H1 (cell line): ENCODE measurements around the gene CCDC152. TPM values are rescaled to one million over a fixed set of nuclear protein-coding genes. Genes with fewer than 3 reads are reported as not detected.

Source experiments
- CTCF ChIA-PET: fragments of 300-600 bp; sonication (Branson Sonifier 250); formaldehyde crosslinking; loops from one replicate; lab custom pipeline; 2021; ENCODE audit not compliant: partially characterized antibody; lab: Charles Lee
- POLR2A ChIA-PET: fragments of 300-600 bp; sonication (Branson Sonifier 250); formaldehyde crosslinking; loops from one replicate; lab custom pipeline; 2021; ENCODE audit warnings: inconsistent platforms; ENCODE audit not compliant: partially characterized antibody; lab: Charles Lee
- DNase-seq, 2 experiments: peaks; one replicate each; pipeline versions ENCODE4 v3.0.0 to v3.0.0-alpha.2; 2010 to 2022; ENCODE audit warnings: low spot score in 2 of 2, low read depth in 1 of 2, mixed read lengths in 1 of 2
- FAIRE-seq: peaks from 2 replicates; lab custom pipeline; 2011; peaks lifted over from hg19 to GRCh38; lab: Jason Lieb, UNC
- H2AFZ ChIP-seq: 2 replicates; pipeline ENCODE4 v1.8.1; 2012; ENCODE audit warnings: low read length, inconsistent platforms
- H2AK5ac ChIP-seq: 2 replicates; pipeline ENCODE4 v1.6.1; 2013; ENCODE audit warnings: low read depth, low read length
- H2BK120ac ChIP-seq: replicated peaks from 2 replicates; pipeline ENCODE3; 2013; ENCODE audit warnings: low read depth, low read length, inconsistent platforms
- H2BK12ac ChIP-seq: 2 replicates; pipeline ENCODE4 v1.6.1; 2013; ENCODE audit warnings: low read depth, low read length
- H2BK15ac ChIP-seq: 2 replicates; pipeline ENCODE4 v1.6.1; 2013; ENCODE audit warnings: low read length
- H2BK20ac ChIP-seq: 2 replicates; pipeline ENCODE4 v1.6.1; 2013; ENCODE audit warnings: low read length
- H2BK5ac ChIP-seq: 2 replicates; pipeline ENCODE4 v1.6.1; 2013; ENCODE audit warnings: low read depth, low read length
- H3K14ac ChIP-seq: 2 replicates; pipeline ENCODE4 v1.6.1; 2013; ENCODE audit warnings: inconsistent platforms; ENCODE audit not compliant: insufficient read length
- H3K18ac ChIP-seq: 2 replicates; pipeline ENCODE4 v1.6.1; 2013; ENCODE audit warnings: low read length; ENCODE audit errors: extremely low read depth
- H3K23ac ChIP-seq: 2 replicates; pipeline ENCODE4 v1.6.1; 2013; ENCODE audit warnings: inconsistent platforms; ENCODE audit not compliant: insufficient read length
- H3K23me2 ChIP-seq: 2 replicates; pipeline ENCODE4 v1.6.1; 2013; ENCODE audit warnings: low read depth, low read length
- H3K27ac ChIP-seq: 2 replicates; pipeline ENCODE4 v1.6.1; 2011; ENCODE audit warnings: low read depth, low read length, inconsistent platforms
- H3K27me3 ChIP-seq, 4 experiments: replicated peaks in 1 of 4; 1 replicate in 1 of 4; 2 replicates in 3 of 4; pipeline versions ENCODE4 v1.6.1 to v1.8.1; 2011 to 2013; ENCODE audit warnings: low read length in 3 of 4, mild to moderate bottlenecking in 3 of 4, inconsistent platforms in 2 of 4, mixed read lengths in 2 of 4, moderate library complexity in 1 of 4; ENCODE audit not compliant: control insufficient read depth in 3 of 4, insufficient read depth in 3 of 4; ENCODE audit errors: extremely low read depth in 1 of 4
- H3K36me3 ChIP-seq, 4 experiments: 2 replicates each; pipeline versions ENCODE4 v1.6.1 to v1.8.1; 2011 to 2013; ENCODE audit warnings: mild to moderate bottlenecking in 4 of 4, low read length in 3 of 4, moderate library complexity in 2 of 4, control low read depth in 1 of 4, inconsistent platforms in 1 of 4; ENCODE audit not compliant: insufficient read depth in 4 of 4, control insufficient read depth in 2 of 4
- H3K4ac ChIP-seq: replicated peaks from 2 replicates; pipeline ENCODE3; 2013; ENCODE audit warnings: low read length, low read depth, mixed read lengths, inconsistent platforms; ENCODE audit not compliant: insufficient read length
- H3K4me1 ChIP-seq, 4 experiments: replicated peaks in 1 of 4; 1 replicate in 1 of 4; 2 replicates in 3 of 4; pipeline versions ENCODE4 v1.6.1 to v1.8.1; 2011 to 2013; ENCODE audit warnings: low read length in 3 of 4, inconsistent platforms in 2 of 4, mixed read lengths in 1 of 4; ENCODE audit not compliant: insufficient read depth in 4 of 4, control insufficient read depth in 3 of 4
- H3K4me2 ChIP-seq, 2 experiments: 2 replicates each; pipeline versions ENCODE4 v1.6.1 to v1.8.1; 2011 to 2013; ENCODE audit warnings: low read depth in 2 of 2, low read length in 2 of 2, control low read depth in 1 of 2, inconsistent platforms in 1 of 2, mild to moderate bottlenecking in 1 of 2; ENCODE audit not compliant: insufficient read depth in 1 of 2
- H3K4me3 ChIP-seq, 4 experiments: fragments of 200-600, 300-600 bp in 1 of 4; sonication (generic), shearing (Covaris generic), sonication (Bioruptor Twin) in 1 of 4; 2 replicates each; pipeline versions ENCODE4 v1.5.1 to v1.8.1; 2011 to 2016; ENCODE audit warnings: low read length in 4 of 4, low read depth in 3 of 4, control low read depth in 2 of 4, inconsistent platforms in 2 of 4, mild to moderate bottlenecking in 2 of 4, mixed read lengths in 1 of 4, moderate library complexity in 1 of 4; ENCODE audit not compliant: insufficient read depth in 2 of 4; ENCODE audit errors: extremely low read depth in 1 of 4
- H3K56ac ChIP-seq: replicated peaks from 2 replicates; pipeline ENCODE3; 2013; ENCODE audit warnings: low read depth, mild to moderate bottlenecking, mixed read lengths, low read length, inconsistent platforms; ENCODE audit not compliant: insufficient read length
- H3K79me1 ChIP-seq: 2 replicates; pipeline ENCODE4 v1.6.1; 2013; ENCODE audit warnings: low read depth, low read length, control low read depth
- H3K79me2 ChIP-seq, 2 experiments: 2 replicates each; pipeline versions ENCODE4 v1.6.1 to v1.8.1; 2012 to 2013; ENCODE audit warnings: low read length in 2 of 2, mild to moderate bottlenecking in 2 of 2, inconsistent platforms in 1 of 2; ENCODE audit not compliant: insufficient read depth in 2 of 2, control insufficient read depth in 1 of 2
- H3K9ac ChIP-seq, 4 experiments: replicated peaks in 1 of 4; 1 replicate in 1 of 4; 2 replicates in 3 of 4; pipeline versions ENCODE4 v1.6.1 to v1.8.1; 2011 to 2013; ENCODE audit warnings: low read depth in 3 of 4, low read length in 3 of 4, control low read depth in 2 of 4, mild to moderate bottlenecking in 2 of 4, moderate library complexity in 2 of 4, inconsistent platforms in 1 of 4; ENCODE audit errors: extremely low read depth in 1 of 4
- H3K9me3 ChIP-seq, 2 experiments: 2 replicates each; pipeline versions ENCODE4 v1.6.1 to v1.8.1; 2012 to 2013; ENCODE audit warnings: mild to moderate bottlenecking in 2 of 2, moderate library complexity in 2 of 2, control low read depth in 1 of 2, inconsistent platforms in 1 of 2, low read depth in 1 of 2, low read length in 1 of 2, mixed read lengths in 1 of 2; ENCODE audit not compliant: insufficient read depth in 2 of 2
- H4K20me1 ChIP-seq, 2 experiments: replicated peaks in 1 of 2; 2 replicates each; pipeline versions ENCODE3 to v1.8.1; 2011 to 2013; ENCODE audit warnings: inconsistent platforms in 2 of 2, low read length in 2 of 2, mild to moderate bottlenecking in 1 of 2; ENCODE audit not compliant: insufficient read depth in 2 of 2, control insufficient read depth in 1 of 2
- H4K5ac ChIP-seq: 2 replicates; pipeline ENCODE4 v1.6.1; 2013; ENCODE audit warnings: low read length, low read depth, mixed read lengths, inconsistent platforms; ENCODE audit not compliant: insufficient read length
- H4K8ac ChIP-seq: 2 replicates; pipeline ENCODE4 v1.8.0; 2013; ENCODE audit warnings: mild to moderate bottlenecking, moderate library complexity, low read length, inconsistent platforms; ENCODE audit not compliant: insufficient read depth; ENCODE audit errors: extremely low read depth
- H4K91ac ChIP-seq: replicated peaks from 2 replicates; pipeline ENCODE3; 2013; ENCODE audit warnings: low read length, mixed read lengths, inconsistent platforms; ENCODE audit not compliant: insufficient read length
- CEBPB ChIP-seq: IDR thresholded peaks from 2 replicates; pipeline ENCODE4 v1.6.1; 2012; ENCODE audit warnings: low read depth, low read length
- EGR1 ChIP-seq: IDR thresholded peaks from 2 replicates; pipeline ENCODE4 v1.6.1; 2011; ENCODE audit warnings: low read depth, low read length, borderline replicate concordance
- EP300 ChIP-seq, 2 experiments: IDR thresholded peaks; 1 replicate in 1 of 2; 2 replicates in 1 of 2; pipeline ENCODE4 v1.6.1; 2011 to 2012; ENCODE audit warnings: low read depth in 2 of 2, low read length in 2 of 2, mild to moderate bottlenecking in 2 of 2, borderline replicate concordance in 1 of 2, inconsistent platforms in 1 of 2, moderate library complexity in 1 of 2
- POLR2AphosphoS5 ChIP-seq: IDR thresholded peaks from 2 replicates; pipeline ENCODE4 v1.6.1; 2011; ENCODE audit warnings: low read depth, low read length
- RBBP5 ChIP-seq: IDR thresholded peaks from 2 replicates; pipeline ENCODE4 v1.7.1; 2012; ENCODE audit warnings: low read depth, mild to moderate bottlenecking, inconsistent platforms, low read length, moderate library complexity, borderline replicate concordance
- SIRT6 ChIP-seq: IDR thresholded peaks from one replicate; pipeline ENCODE4 v1.7.1; 2012; ENCODE audit warnings: low read length, inconsistent platforms
- TAF1 ChIP-seq: IDR thresholded peaks from 2 replicates; pipeline ENCODE4 v1.6.1; 2011; ENCODE audit warnings: mild to moderate bottlenecking, low read depth, low read length
- WGBS, 2 experiments: shearing (Covaris generic) in 1 of 2; methylation state at CpG; one replicate each; pipeline versions ENCODE4 v1.1.6 to v1.1.7; 2013 to 2015; ENCODE audit warnings: low lambda C conversion rate in 2 of 2, mixed read lengths in 2 of 2, inconsistent platforms in 1 of 2, low coverage in 1 of 2, missing lambda C conversion rate in 1 of 2; ENCODE audit not compliant: insufficient replicate concordance in 2 of 2, insufficient coverage in 1 of 2, insufficient read length in 1 of 2; ENCODE audit errors: extremely low coverage in 1 of 2, missing lambda C conversion rate in 1 of 2; 5-methylcytosine and 5-hydroxymethylcytosine counted together
- polyA plus RNA-seq, 7 experiments: library from polyadenylated mRNA; depleted of rRNA in 3 of 7; stranded (reverse) in 5 of 7; unstranded in 2 of 7; fragments of >200 nt in 5 of 7; fragments of 200-250 nt in 2 of 7; gene quantifications; 1 replicate in 5 of 7; 2 replicates in 1 of 7; 4 replicates in 1 of 7; pipeline versions ENCODE4 v1.2.1 to v1.2.3, GENCODE V29; 2011 to 2013; ENCODE audit warnings: missing spikeins in 2 of 7, mixed read lengths in 2 of 7
- total RNA-seq: library from RNA; stranded (reverse); fragmentation: NEBNext Ultra II Directional; extraction: Animal tissue kit (Norgen Biotek cat#: 25700); gene quantifications from 2 replicates; pipeline ENCODE4 v1.2.1, GENCODE V29; 2021
- TF ChIP-seq, protein P1 (sequence below): IDR thresholded peaks from 2 replicates; pipeline ENCODE4 v1.6.1; 2012; ENCODE audit warnings: inconsistent platforms

CCDC152 gene
- total and polyA plus RNA-seq, 2 of the 8 experiments (the other 6 are each of a cell fraction or from before 2014, with no cell fraction given) = 2.6 to 9.5 TPM

DNA sequence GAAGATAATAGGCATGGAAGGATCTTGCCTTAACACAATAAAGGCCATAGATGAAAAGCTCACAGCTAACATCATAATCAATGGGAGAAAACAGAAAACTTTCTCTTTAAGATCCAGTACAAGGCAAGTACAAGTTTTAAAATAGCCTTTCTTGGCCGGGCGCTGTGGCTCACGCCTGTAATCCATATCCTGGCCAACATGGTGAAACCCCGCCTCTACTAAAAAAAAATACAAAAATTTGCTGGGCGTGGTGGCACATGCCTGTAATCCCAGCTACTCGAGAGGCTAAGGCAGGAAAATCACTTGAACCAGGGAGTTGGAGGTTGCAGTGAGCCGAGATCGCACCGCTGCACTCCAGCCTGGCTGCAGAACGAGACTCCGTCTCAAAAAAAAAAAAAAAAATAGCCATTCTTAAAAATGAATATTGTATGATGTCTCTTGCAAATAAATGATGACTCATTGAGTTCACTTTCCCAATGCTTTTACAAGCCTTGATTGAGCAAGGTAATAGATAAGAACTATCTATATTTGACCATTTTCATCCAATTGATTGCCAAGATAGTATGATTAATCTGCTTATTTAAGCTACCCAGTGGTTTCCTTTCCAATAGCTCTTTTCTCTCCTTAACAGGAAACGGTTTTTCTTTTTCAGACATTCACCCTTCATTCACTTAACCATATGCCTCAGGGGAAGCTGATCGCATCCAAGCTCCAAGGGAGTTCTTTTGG is 15.8 kb downstream of the CCDC152 start:
- Histone ChIP-seq H3K23me2 (no peaks in the 10 kb centered on the region), H3K4me1 (no peaks in the 10 kb centered on the region), H3K9me3 (no peaks in the 10 kb centered on the region), H4K91ac (no peak overlapping the region), H2BK120ac (no peak overlapping the region), H2BK15ac (no peak overlapping the region), H2AFZ (no peak overlapping the region), H4K20me1 (no peaks in the 10 kb centered on the region), H2BK20ac (no peak overlapping the region), H3K9ac (no peak overlapping the region), H2BK12ac (no peak overlapping the region), H3K27me3 (no peaks in the 10 kb centered on the region), H3K23ac (no peak overlapping the region), H4K8ac (no peak overlapping the region), H3K18ac (no peak overlapping the region), H3K14ac (no peak overlapping the region), H3K4me2 (no peak overlapping the region), H3K36me3 (no peaks in the 10 kb centered on the region), H2BK5ac (no peak overlapping the region), H3K27ac (no peak overlapping the region), H3K79me2 (no peaks in the 10 kb centered on the region), H2AK5ac (no peak overlapping the region), H3K4ac (no peak overlapping the region), H3K79me1 (no peaks in the 10 kb centered on the region), H4K5ac (no peak overlapping the region), H3K4me3 (no peak overlapping the region), H3K56ac (no peak overlapping the region)
- FAIRE-seq = no peak
- DNase-seq = no peak
- no peak for TF ChIP-seq EP300 (IDR thresholded peaks at IDR 0.05; ENCODE audit: borderline replicate concordance in 1 of 2, low read depth in 2 of 2, low read length in 2 of 2)
- no peak for TF ChIP-seq CEBPB
- no peak for TF ChIP-seq POLR2AphosphoS5
- TF ChIP-seq, protein P1, sequence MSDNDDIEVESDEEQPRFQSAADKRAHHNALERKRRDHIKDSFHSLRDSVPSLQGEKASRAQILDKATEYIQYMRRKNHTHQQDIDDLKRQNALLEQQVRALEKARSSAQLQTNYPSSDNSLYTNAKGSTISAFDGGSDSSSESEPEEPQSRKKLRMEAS = no peak
- no peak for TF ChIP-seq TAF1
- no peak for TF ChIP-seq SIRT6
- no peak for TF ChIP-seq EGR1
- TF ChIP-seq RBBP5 = no peak
- ChIA-PET CTCF (interaction anchor here (1.0 to 1.4 kb wide), 4 partner anchors 27 to 260 kb away, joined by 3 read pairs; no protein-coding TSS in a partner anchor), POLR2A (no interaction called here)
- 88% methylated on average over 13 of the region's 13 CpGs; no CpG with 5 or more reads in 1 of the 2 experiments for WGBS, 2 experiments
